NT2/D1 (cell line): ENCODE results near the gene MAP1LC3A.

Experiments used
- DNase-seq: peaks from one replicate; pipeline ENCODE4 v3.0.0-alpha.2; 2011; ENCODE audit warnings: low read depth, low spot score
- H3K27me3 ChIP-seq: 2 replicates; pipeline ENCODE4 v1.6.0; 2011; ENCODE audit warnings: mild to moderate bottlenecking; ENCODE audit not compliant: insufficient read length, insufficient read depth
- H3K36me3 ChIP-seq: 2 replicates; pipeline ENCODE4 v1.6.1; 2011; ENCODE audit warnings: mild to moderate bottlenecking, low read length, mixed read lengths; ENCODE audit not compliant: insufficient read depth, insufficient read length
- H3K4me1 ChIP-seq: 2 replicates; pipeline ENCODE4 v1.5.1; 2011; ENCODE audit not compliant: insufficient read depth, insufficient read length
- H3K4me3 ChIP-seq: 2 replicates; pipeline ENCODE4 v1.5.1; 2011; ENCODE audit warnings: low read depth; ENCODE audit not compliant: insufficient read length
- H3K9ac ChIP-seq: 2 replicates; pipeline ENCODE4 v1.6.0; 2011; ENCODE audit warnings: low read depth; ENCODE audit not compliant: insufficient read length
- H3K9me3 ChIP-seq: 2 replicates; pipeline ENCODE4 v1.5.1; 2011; ENCODE audit warnings: mild to moderate bottlenecking, low read length; ENCODE audit not compliant: insufficient read depth
- SUZ12 ChIP-seq: IDR thresholded peaks from 2 replicates; pipeline ENCODE4 v1.6.1; 2011; ENCODE audit not compliant: insufficient read length, insufficient read depth; ENCODE audit errors: extremely low read depth
- YY1 ChIP-seq: IDR thresholded peaks from 2 replicates; pipeline ENCODE4 v1.6.1; 2011; ENCODE audit not compliant: insufficient read length, insufficient read depth
- ZNF274 ChIP-seq: IDR thresholded peaks from 2 replicates; pipeline ENCODE4 v1.6.1; 2011; ENCODE audit warnings: mild to moderate bottlenecking, low read depth, low read length

The MAP1LC3A gene

DNA sequence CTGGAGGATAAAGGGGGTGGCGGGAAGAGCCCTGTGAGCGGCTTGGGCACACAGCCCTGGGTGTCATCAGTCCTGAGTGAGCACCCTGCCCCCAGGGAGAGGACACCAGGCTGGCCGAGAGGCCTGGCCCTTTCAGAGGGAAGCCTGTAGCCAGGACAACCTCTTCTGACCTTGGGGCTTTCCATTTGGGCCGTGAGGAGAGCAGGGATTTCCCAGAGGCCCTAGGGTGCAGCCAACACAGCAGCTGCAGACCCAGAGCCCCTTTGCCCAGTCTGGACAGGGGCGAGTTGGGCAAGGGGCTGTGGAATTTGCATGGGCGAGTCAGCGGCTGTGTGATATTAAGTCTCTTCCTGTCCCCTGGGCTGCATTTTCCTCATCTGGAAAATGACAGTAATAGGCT lies 6.3 kb downstream of the MAP1LC3A start:
- H3K27me3 ChIP-seq: no peaks in the 10 kb centered on the region
- H3K4me3 ChIP-seq: no peak overlapping the region
- no peak for TF ChIP-seq SUZ12
- TF ChIP-seq ZNF274: no peak
- no peak for TF ChIP-seq YY1
- peaks cover 18% of the 10 kb centered on the region for H3K4me1 ChIP-seq
- no peak for DNase-seq
- no peaks in the 10 kb centered on the region for H3K9me3 ChIP-seq
- peaks cover 2% of the 10 kb centered on the region for H3K36me3 ChIP-seq
- H3K9ac ChIP-seq: no peak overlapping the region

DNA sequence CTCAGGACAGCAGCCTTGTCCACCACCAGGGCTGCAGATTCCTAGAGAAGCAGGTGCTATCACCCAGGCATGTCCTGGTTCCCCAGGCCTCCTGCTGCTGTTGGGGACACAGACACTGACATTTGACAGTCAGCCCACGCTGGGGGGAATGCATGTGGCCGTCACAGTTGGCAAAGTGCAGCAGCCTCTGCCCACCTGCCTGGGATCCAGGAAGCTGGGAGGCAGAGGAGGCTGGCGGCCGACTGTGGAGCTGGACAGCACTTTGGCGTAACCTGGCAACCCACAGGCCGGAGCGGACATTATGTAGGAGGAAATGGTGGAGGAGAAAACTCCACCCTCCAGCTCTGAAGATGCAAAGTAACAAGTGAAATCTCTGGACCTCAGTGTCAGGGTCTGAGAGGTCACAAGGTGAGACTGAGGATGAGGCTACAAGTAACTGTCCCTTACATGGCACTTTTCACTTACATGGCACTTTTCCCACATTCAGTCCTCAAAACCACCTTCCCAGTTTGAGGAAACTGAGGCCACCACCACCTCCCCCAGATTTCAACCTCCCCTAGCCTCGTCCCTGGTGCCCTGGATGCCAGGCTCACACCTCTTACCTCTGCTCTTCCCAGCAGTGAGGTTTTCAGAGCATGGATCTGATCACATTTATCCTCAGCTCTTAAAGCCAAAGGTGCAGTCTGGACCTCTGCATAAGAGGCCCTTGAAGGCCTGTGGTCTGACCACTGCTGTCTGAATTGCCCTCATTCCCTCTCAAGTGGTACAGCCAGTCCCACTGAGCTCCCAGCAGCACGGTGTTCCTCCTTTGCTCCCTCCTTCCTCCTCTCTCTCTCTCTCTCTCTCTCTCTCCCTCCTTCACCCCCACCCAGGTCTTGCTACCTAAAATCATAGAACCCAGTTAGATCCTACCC lies 8.7 kb downstream of the MAP1LC3A start:
- Histone ChIP-seq H3K9me3 (no peaks in the 10 kb centered on the region), H3K4me3 (no peak overlapping the region), H3K36me3 (no peaks in the 10 kb centered on the region), H3K27me3 (no peaks in the 10 kb centered on the region), H3K4me1 (peaks cover 18% of the 10 kb centered on the region), H3K9ac (no peak overlapping the region)
- no peak for DNase-seq
- TF ChIP-seq SUZ12 (no peak), ZNF274 (no peak), YY1 (no peak)

DNA sequence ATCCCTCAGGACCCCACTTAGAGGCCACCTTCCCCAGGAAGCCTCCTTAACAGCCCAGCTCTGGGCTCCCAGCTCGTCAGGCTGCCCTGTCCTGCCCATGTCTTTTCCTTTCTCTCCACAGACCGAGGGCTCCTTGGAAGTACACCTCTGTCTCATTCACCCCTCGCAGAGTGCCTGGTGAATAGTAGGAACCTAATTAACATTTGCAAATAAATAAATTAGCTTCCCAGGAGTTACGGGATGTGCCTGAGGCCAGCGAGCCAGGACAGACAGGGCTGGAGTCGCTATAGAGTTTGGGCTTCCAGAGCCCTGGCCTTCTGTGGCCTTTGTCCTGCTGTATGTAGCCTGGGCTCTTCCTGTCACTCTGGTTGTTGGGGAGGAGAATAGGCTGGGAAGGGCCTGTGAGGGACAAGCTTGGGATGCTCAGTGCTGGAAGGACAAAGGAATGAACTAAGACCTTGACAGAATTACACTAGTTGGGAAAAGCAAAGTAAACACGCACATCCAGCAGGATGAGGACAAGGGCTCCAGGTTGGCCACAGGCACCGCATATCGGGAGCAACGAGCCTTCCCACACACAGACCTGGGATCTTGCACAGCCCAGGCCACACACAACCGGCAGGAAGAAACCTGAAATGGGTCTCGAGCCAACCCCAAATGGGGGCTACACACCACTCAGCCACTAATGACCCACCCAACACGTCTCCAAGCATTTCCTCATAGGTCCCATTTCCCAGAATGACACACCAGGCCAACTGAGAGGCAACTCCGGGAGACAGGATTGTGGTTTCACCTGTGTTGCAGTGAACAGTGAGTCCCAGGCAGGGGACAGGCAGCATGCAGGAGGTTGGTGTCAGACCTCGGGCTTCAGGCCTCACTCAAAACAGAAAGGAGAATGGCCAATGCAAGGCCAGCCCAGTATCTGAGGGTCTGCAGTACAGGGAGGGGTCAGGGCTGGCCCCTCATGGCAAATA lies 9.7 kb downstream of the MAP1LC3A start:
- H3K36me3 ChIP-seq: peaks cover under 1% of the 10 kb centered on the region
- H3K27me3 ChIP-seq: no peaks in the 10 kb centered on the region
- no peak overlapping the region for H3K9ac ChIP-seq
- peaks cover 18% of the 10 kb centered on the region for H3K4me1 ChIP-seq
- TF ChIP-seq SUZ12: no peak
- TF ChIP-seq YY1: no peak
- TF ChIP-seq ZNF274: no peak
- H3K4me3 ChIP-seq: no peak overlapping the region
- no peaks in the 10 kb centered on the region for H3K9me3 ChIP-seq
- DNase-seq: peak; percentile 33

DNA sequence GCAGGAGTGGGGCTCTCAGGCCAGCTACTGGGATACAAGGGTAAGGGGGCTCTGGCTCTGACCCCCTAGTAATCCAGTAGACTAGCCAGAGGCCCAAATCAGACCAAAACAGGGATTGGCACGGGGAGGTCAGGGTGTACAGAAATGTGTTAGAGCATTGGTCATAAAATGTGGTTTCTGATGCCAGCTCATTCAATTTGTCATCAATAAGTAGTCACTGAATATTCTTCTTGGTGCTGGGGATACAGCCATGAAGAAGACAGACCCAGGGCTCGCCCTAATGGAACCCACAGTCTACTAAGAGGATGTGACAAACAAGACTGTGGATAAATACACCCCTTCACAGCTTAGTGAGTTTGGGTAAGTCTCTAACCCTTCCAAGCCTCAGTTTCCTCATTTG lies 11.1 kb downstream of the MAP1LC3A start:
- Histone ChIP-seq H3K4me1 (peaks cover 18% of the 10 kb centered on the region), H3K4me3 (no peak overlapping the region), H3K9ac (no peak overlapping the region), H3K27me3 (no peaks in the 10 kb centered on the region), H3K9me3 (no peaks in the 10 kb centered on the region), H3K36me3 (peaks cover 12% of the 10 kb centered on the region)
- TF ChIP-seq SUZ12 (no peak), ZNF274 (no peak), YY1 (no peak)
- no peak for DNase-seq

DNA sequence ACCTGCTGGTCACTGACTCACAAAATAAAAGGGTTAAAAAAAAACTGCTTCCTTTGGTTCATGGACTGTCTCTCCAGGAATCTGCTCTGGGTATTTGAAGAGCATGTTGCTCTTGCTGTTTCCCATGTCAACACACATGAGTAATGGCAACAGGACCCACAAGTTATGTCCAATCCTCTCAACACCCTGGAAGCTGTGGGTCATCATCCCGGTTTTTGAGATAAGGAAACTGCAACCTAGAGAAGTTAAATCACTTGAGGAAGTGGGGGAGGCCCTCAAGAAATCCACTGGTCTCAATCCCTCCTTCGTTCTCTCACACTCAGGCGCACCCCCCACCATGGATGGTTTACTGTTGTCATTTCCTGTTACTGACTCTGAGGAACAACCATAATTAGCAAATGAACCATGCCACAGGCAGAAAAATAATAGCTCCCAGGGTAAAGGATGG lies 12.4 kb downstream of the MAP1LC3A start:
- H3K36me3 ChIP-seq: peaks cover 17% of the 10 kb centered on the region
- H3K27me3 ChIP-seq: no peaks in the 10 kb centered on the region
- TF ChIP-seq YY1 (no peak), SUZ12 (no peak), ZNF274 (no peak)
- no peaks in the 10 kb centered on the region for H3K9me3 ChIP-seq
- no peak for DNase-seq
- H3K4me1 ChIP-seq: peaks cover 14% of the 10 kb centered on the region
- H3K9ac ChIP-seq: no peak overlapping the region
- H3K4me3 ChIP-seq: no peak overlapping the region

GRCh38 chr20:34571753-34572152 lies 13.2 kb downstream of the MAP1LC3A start:
- Histone ChIP-seq H3K9me3 (no peaks in the 10 kb centered on the region), H3K27me3 (no peaks in the 10 kb centered on the region), H3K9ac (no peak overlapping the region), H3K4me1 (peaks cover 8% of the 10 kb centered on the region), H3K4me3 (no peak overlapping the region), H3K36me3 (peaks cover 17% of the 10 kb centered on the region)
- no peak for DNase-seq
- TF ChIP-seq SUZ12 (no peak), ZNF274 (no peak), YY1 (no peak)
